ENCODE results near the gene C20orf141. TPM values are rescaled to one million over a fixed set of nuclear protein-coding genes. Genes with fewer than 3 reads are reported as not detected.
"Not testable (repeated sequence)": the region's sequence is repeated elsewhere in the genome, so short reads cannot be mapped to it uniquely, and the experiment has no call there.

C20orf141 gene
- total and polyA plus RNA-seq, 2 donors, result not detected

DNA sequence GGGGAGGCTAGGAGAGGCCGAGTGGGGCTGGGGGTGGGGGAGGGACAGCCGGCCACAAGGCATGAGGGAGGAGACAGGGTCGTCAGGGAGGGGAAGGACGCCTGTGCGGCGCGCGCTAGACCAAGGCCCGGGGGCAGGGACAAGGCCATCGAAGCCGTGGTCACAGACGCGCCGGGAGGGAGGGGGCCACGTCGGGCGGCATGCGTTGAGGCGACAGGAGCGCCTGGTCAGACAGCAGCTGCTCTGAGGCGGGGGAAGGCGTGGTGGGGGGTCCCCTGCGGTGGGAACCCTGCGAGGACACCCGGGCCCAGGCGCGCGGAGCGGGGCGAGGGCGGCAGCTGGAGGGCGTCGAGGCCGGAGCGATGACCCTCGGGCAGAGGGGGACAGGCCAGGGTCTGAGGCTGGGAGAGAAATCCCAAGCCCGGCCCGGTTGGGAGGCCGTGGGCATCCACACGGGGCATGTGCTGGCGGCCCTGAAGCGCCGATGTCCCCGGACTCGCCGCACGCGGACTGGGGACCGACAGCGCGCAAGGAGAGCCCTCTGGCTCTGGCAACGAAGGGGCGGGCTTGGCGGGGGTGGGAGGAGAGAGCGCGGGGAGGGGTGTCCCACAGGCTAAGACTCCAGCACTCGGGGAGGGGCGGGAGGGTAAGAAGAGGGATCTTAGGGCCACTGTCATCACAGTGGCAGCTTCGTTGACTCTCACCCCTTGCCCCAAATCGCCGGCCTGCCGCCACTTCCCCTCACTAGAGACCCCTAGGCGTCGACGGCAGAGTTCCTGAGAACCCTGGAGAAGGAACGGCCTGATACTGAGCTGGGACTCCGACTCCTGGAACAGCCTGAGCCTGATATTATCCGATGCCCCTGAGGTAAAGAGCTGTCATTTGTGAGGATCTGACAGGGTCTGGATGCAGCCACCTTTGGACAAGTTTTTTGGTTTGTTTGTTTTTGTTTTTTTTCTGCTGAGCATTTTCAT is 6.4 kb downstream of the C20orf141 start:
- no peak for DNase-seq (ENCODE audit: extremely low spot score)
- Histone ChIP-seq H3K4me3 (ENCODE audit: low read depth, low read length) (no peak overlapping the region), H3K27ac (ENCODE audit: low read depth) (no peak overlapping the region), H3K36me3 (ENCODE audit: insufficient read depth) (no peaks in the 10 kb centered on the region), H3K4me1 (ENCODE audit: insufficient read depth) (no peaks in the 10 kb centered on the region)
- WGBS, result 13% methylated on average over 68 of the region's 68 CpGs

DNA sequence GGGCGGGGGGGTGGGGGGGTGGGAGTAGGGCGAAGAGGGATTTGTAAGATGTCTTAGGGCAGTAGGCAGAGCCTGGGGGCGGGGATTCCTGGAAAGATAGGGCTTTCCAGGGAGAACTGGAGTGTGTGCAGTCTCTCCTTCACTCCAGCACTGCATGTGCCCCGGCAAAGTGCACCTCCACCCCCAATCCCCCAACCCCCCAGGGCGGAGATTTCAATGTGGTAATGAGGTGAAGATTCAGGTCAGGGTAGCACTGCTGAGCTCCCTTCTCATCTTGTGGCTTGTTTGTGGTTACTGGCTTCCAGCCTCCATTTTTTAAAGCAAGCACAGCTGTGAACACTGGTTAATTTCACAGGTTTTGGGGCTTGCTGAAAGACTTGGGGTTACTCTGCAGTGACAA is 7.3 kb downstream of the C20orf141 start:
- Histone ChIP-seq H3K27ac (ENCODE audit: low read depth) (no peak overlapping the region), H3K4me3 (ENCODE audit: low read depth, low read length) (no peak overlapping the region), H3K36me3 (ENCODE audit: insufficient read depth) (no peaks in the 10 kb centered on the region), H3K4me1 (ENCODE audit: insufficient read depth) (no peaks in the 10 kb centered on the region)
- DNase-seq (ENCODE audit: extremely low spot score), result no peak
- 28% methylated on average over 5 of the region's 5 CpGs for WGBS

DNA sequence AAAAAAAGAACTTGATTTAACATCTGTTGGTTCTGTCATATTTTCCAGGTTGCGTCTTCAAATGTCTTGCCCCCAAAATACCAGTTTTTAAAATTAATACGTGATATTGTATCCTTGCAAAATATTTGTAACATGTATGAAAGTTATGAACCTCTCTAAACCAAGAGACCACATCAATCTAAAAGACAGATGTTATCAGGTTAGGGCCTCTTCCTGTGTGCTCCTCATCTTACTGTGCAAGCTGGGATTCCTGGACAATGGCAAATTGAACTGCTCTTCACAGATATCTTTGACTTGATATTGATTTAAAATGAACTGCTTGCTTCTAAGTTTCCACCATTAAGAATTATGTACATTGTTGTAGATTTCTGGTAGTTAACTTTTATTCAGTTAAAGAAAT is 11.0 kb downstream of the C20orf141 start:
- Histone ChIP-seq H3K4me1 (ENCODE audit: insufficient read depth) (no peaks in the 10 kb centered on the region), H3K27ac (ENCODE audit: low read depth) (no peak overlapping the region), H3K36me3 (ENCODE audit: insufficient read depth) (no peaks in the 10 kb centered on the region), H3K4me3 (ENCODE audit: low read depth, low read length) (no peak overlapping the region)
- 83% methylated on average over 2 of the region's 2 CpGs for WGBS
- DNase-seq (ENCODE audit: extremely low spot score), result no peak

DNA sequence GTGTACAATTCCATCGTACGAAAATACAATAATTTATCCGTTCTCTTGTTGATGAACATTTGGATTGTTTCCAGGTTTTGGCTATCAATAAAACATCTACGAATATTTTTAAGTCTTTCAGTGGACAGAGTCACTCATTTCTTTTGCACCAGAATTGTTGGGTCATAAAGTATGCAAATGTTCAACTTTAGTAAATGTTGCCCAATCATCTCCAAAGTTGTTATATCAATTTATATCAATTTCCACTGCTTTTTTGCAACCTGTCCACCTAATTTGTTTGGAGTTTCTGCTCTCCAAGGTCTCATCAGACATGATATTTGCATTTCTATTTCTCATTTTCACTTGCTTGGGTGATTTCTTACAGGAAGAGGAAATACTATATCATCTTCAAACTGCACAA is 11.9 kb downstream of the C20orf141 start:
- no peak overlapping the region for H3K4me3 ChIP-seq (ENCODE audit: low read depth, low read length)
- DNase-seq (ENCODE audit: extremely low spot score), result no peak
- WGBS, result 83% methylated on average over 4 of the region's 4 CpGs
- H3K27ac ChIP-seq (ENCODE audit: low read depth), result no peak overlapping the region
- H3K36me3 ChIP-seq (ENCODE audit: insufficient read depth), result no peaks in the 10 kb centered on the region
- H3K4me1 ChIP-seq (ENCODE audit: insufficient read depth), result no peaks in the 10 kb centered on the region

DNA sequence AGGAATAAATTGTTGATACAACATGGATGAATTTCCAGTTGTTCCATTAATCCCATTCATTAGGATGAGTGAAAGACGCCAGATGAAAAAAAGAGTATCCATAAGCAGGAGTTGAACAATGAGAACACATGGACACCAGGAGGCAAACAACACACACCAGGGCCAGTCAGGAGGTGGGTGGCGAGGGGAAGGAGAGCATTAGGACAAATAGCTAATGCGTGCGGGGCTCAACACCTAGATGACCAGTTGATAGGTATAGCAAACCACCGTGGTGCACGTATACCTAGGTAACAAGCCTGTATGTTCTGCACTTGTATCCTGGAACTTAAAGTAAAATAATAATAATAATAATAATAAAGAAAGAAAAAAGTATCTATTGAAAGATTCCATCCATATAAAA is 14.6 kb downstream of the C20orf141 start:
- Histone ChIP-seq H3K27ac (ENCODE audit: low read depth) (no peak overlapping the region), H3K4me1 (ENCODE audit: insufficient read depth) (no peaks in the 10 kb centered on the region), H3K4me3 (ENCODE audit: low read depth, low read length) (no peak overlapping the region), H3K36me3 (ENCODE audit: insufficient read depth) (no peaks in the 10 kb centered on the region)
- WGBS, result 64% methylated on average over 6 of the region's 6 CpGs
- DNase-seq (ENCODE audit: extremely low spot score), result no peak

DNA sequence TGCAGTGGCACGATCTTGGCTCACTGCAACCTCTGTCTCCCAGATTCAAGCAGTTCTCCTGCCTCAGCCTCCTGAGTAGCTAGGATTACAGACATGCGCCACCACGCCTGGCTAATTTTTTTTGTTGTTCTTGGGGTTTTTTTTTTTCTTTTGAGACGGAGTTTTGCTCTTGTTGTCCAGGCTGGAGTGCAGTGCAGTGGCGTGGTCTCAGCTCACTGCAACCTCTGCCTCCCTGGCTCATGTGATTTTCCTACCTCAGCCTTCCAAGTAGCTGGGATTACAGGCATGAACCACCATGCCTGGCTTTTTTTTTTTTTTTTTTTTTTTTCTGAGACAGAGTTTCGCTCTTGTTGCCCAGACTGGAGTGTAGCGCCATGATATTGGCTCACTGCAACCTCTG is 16.4 kb downstream of the C20orf141 start:
- H3K36me3 ChIP-seq (ENCODE audit: insufficient read depth); DNase-seq (ENCODE audit: extremely low spot score); H3K4me1 ChIP-seq (ENCODE audit: insufficient read depth); H3K4me3 ChIP-seq (ENCODE audit: low read depth, low read length); H3K27ac ChIP-seq (ENCODE audit: low read depth): not testable (repeated sequence)
- WGBS, result 85% methylated on average over 7 of the region's 7 CpGs

DNA sequence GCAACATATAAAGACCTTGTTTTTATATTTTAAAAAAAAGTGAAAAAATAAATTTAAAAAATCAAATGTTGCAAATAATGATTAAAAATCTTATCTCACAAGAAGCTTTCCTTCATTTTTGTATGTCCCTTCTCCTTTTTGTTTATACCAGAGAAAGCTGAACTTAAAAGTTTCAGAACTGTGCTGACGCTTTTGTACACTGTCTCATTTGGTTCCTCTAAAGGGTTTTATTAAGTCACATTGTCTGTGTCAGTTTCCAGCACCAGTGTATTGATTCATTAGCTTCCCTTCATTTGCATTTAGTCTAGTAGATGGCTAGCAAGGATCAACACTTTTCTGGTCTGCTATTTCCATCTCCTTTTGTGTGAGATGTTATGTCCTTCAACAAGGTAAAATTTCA is 19.0 kb downstream of the C20orf141 start:
- H3K36me3 ChIP-seq (ENCODE audit: insufficient read depth), result no peaks in the 10 kb centered on the region
- no peak for DNase-seq (ENCODE audit: extremely low spot score)
- no peak overlapping the region for H3K27ac ChIP-seq (ENCODE audit: low read depth)
- no peak overlapping the region for H3K4me3 ChIP-seq (ENCODE audit: low read depth, low read length)
- H3K4me1 ChIP-seq (ENCODE audit: insufficient read depth), result no peaks in the 10 kb centered on the region
- WGBS, result 91% methylated on average over 1 of the region's 1 CpG

DNA sequence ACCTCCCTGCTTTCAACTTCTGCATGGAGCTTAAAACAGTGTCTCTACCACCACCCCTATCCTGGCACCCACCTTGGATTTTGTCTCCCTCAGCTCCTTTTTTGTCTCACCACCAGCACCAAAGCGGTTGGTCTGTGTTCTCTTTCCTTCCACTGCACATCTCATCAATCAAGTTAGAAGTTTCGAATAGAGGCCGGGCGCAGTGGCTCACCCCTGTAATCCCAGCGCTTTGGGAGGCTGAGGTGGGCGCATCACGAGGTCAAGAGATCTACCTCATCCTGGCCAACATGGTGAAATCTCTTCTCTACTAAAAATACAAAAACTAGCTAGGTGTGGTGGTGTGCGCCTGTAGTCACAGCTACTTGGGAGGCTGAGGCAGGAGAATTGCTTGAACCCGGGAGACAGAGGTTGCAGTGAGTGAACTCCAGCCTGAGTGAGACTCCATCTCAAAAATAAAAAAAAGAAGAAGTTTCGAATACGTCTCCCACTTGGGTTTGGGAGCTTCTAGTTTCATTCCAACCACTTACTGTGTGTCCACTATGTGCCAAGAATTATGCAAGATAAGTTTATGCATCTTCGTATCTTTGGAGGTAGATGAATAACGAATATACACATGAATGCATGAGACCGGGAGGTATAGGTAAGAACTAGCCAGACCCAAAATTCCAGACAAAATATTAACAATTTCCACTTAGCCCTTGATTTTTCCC is 19.8 kb downstream of the C20orf141 start:
- no peak overlapping the region for H3K27ac ChIP-seq (ENCODE audit: low read depth)
- DNase-seq (ENCODE audit: extremely low spot score), result no peak
- no peak overlapping the region for H3K4me3 ChIP-seq (ENCODE audit: low read depth, low read length)
- H3K4me1 ChIP-seq (ENCODE audit: insufficient read depth), result no peaks in the 10 kb centered on the region
- no peaks in the 10 kb centered on the region for H3K36me3 ChIP-seq (ENCODE audit: insufficient read depth)
- whole genome bisulfite sequencing, result 95% methylated on average over 14 of the region's 14 CpGs

DNA sequence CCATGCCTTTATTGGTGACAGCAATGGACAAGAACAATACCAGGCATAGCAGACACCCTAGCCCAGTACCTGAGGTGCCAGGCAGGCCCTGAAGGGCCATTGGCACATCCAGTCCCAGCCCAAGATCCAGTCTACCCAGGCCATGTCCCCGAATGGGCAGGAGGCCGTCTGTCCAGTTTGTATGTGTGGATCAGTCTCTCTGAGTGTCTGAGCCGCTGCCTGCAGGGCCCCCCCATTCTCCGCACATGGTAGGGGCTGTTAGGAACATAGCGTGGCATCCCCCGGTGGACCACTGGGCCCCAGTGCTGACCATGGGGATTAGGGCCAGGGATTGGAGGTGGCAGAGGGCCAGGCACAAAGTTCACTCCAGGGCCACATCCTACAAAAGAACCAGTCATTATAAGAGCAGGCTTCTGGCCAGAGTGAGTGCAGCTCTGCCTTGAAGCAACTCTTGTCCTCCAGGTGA is 20.6 kb downstream of the C20orf141 start:
- WGBS, result 88% methylated on average over 6 of the region's 6 CpGs
- H3K4me1 ChIP-seq (ENCODE audit: insufficient read depth), result no peaks in the 10 kb centered on the region
- H3K4me3 ChIP-seq (ENCODE audit: low read depth, low read length), result no peak overlapping the region
- H3K27ac ChIP-seq (ENCODE audit: low read depth), result no peak overlapping the region
- no peak for DNase-seq (ENCODE audit: extremely low spot score)
- H3K36me3 ChIP-seq (ENCODE audit: insufficient read depth), result no peaks in the 10 kb centered on the region

DNA sequence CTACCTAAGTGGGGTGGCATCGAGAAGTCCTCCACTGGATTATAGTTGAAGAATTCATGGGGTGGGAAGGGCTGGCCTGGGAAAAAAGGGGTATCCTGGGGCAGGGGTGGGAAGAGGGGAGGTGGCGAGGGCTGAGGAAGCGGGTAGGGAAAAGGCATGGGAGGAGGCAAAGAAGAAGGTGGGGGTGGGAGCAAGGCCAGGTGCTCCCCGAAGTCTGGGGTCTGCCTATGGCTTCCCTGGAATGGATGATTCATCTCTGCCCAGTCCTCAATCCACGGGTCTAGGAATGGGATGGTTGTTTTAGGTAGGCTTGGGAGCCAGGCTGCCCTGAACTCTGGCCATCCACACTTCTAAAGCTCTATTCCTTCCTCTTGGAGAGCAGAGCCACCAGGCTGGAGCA is 21.2 kb downstream of the C20orf141 start:
- 84% methylated on average over 5 of the region's 5 CpGs for WGBS
- Histone ChIP-seq H3K4me1 (ENCODE audit: insufficient read depth) (no peaks in the 10 kb centered on the region), H3K27ac (ENCODE audit: low read depth) (no peak overlapping the region), H3K4me3 (ENCODE audit: low read depth, low read length) (no peak overlapping the region), H3K36me3 (ENCODE audit: insufficient read depth) (no peaks in the 10 kb centered on the region)
- DNase-seq (ENCODE audit: extremely low spot score), result no peak

DNA sequence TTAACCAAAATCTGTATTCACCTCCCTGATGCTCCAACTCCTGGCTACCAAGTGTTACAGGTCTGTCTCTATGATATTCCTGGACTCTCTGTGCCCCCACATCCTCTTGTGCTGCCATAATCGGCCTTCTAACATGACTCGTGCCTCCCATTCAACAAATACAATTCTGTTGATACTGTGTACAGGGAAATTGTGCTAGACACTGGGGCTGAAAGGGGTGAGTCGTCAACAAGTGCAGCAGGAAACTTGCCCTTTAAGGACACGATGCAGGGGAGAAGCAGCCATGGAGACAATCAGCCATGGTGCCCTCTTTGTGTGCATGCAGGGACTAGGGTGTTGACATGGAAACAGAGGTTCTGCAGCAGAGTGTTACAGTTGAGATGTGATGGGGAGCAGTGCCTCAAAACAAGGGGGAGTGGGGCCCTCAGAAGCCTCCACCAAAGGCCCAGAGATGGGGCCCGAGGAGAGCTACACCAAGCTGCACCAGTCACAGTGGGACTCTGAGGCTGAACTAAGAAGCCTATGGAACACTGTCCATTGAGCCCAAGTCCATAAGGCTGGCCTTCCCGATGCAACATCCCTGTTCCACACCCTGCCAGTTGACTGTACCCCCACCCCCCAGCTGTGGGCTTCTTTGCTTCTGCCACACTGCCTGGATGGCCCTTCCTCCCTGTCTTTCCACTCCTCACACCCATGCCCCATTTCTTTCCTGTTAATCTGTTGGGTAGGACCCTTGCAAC is 22.6 kb downstream of the C20orf141 start:
- Histone ChIP-seq H3K27ac (ENCODE audit: low read depth) (no peak overlapping the region), H3K36me3 (ENCODE audit: insufficient read depth) (no peaks in the 10 kb centered on the region), H3K4me1 (ENCODE audit: insufficient read depth) (no peaks in the 10 kb centered on the region), H3K4me3 (ENCODE audit: low read depth, low read length) (no peak overlapping the region)
- 91% methylated on average over 6 of the region's 6 CpGs for WGBS
- DNase-seq (ENCODE audit: extremely low spot score), result no peak

DNA sequence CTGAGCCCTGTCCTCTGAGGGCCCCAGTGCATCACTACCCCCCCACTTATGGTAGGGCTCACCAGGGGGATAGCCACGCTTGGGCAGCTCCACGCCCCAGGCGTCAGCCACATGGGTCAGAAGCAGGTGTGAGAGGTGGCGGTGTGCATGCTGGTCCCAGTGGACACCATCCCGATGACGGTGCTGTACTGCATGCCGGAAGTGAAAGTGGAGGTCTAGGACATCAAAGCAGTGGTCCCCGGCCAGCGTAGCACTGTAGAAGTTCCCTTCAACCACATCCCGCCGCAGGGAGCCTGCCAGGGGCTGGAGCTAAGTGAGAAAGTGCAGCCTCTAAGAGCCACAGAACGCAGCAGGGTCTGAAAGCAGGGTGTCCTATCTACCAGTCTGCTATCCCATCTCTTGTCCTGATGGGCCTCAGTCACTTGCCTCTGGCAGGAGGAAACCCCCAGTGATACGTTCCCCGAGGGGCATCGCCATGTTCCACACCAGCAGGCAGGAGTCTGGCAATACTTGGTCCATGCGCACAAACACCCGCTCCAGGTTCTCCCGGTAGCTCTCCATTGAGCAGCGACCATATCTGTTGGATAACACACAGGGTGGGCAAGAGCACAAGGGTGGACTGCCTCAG is 23.5 kb downstream of the C20orf141 start:
- no peak overlapping the region for H3K4me3 ChIP-seq (ENCODE audit: low read depth, low read length)
- WGBS, result 95% methylated on average over 19 of the region's 19 CpGs
- no peaks in the 10 kb centered on the region for H3K36me3 ChIP-seq (ENCODE audit: insufficient read depth)
- no peaks in the 10 kb centered on the region for H3K4me1 ChIP-seq (ENCODE audit: insufficient read depth)
- DNase-seq (ENCODE audit: extremely low spot score), result no peak
- H3K27ac ChIP-seq (ENCODE audit: low read depth), result no peak overlapping the region
